H1 (cell line): ENCODE measurements around the gene SLC27A4. TPM values are rescaled to one million over a fixed set of nuclear protein-coding genes. Genes with fewer than 3 reads are reported as not detected.

Experiments
- BRCA1 ChIP-seq: IDR thresholded peaks from 2 replicates; pipeline ENCODE4 v1.6.1; 2012; ENCODE audit warnings: low read depth, low read length, improper control_type of control experiment
- CEBPB ChIP-seq: IDR thresholded peaks from 2 replicates; pipeline ENCODE4 v1.6.1; 2012; ENCODE audit warnings: low read depth, low read length
- TBP ChIP-seq: IDR thresholded peaks from 2 replicates; pipeline ENCODE4 v1.6.1; 2011; ENCODE audit warnings: low read depth, low read length, improper control_type of control experiment
- TCF12 ChIP-seq: IDR thresholded peaks from 2 replicates; pipeline ENCODE4 v1.6.1; 2011; ENCODE audit warnings: low read depth, mild to moderate bottlenecking, low read length
- TEAD4 ChIP-seq: IDR thresholded peaks from 2 replicates; pipeline ENCODE4 v1.6.1; 2012; ENCODE audit warnings: low read depth, low read length, inconsistent platforms, mixed read lengths
- polyA plus RNA-seq, 7 experiments: library from polyadenylated mRNA; depleted of rRNA in 3 of 7; stranded (reverse) in 5 of 7; unstranded in 2 of 7; fragments of >200 nt in 5 of 7; fragments of 200-250 nt in 2 of 7; gene quantifications; 1 replicate in 5 of 7; 2 replicates in 1 of 7; 4 replicates in 1 of 7; pipeline versions ENCODE4 v1.2.1 to v1.2.3, GENCODE V29; 2011 to 2013; ENCODE audit warnings: missing spikeins in 2 of 7, mixed read lengths in 2 of 7
- total RNA-seq: library from RNA; stranded (reverse); fragmentation: NEBNext Ultra II Directional; extraction: Animal tissue kit (Norgen Biotek cat#: 25700); gene quantifications from 2 replicates; pipeline ENCODE4 v1.2.1, GENCODE V29; 2021

Gene SLC27A4
- total and polyA plus RNA-seq, 2 of the 8 experiments (the other 6 are each of a cell fraction or from before 2014, with no cell fraction given), result 14.9 to 20.5 TPM

GRCh38 chr9:128309551-128309950 lies 30.8 kb upstream of the SLC27A4 start (continued):
- TF ChIP-seq CEBPB (no peak), TBP (no peak), BRCA1 (no peak), TEAD4 (no peak), TCF12 (no peak)
